ENCODE data around the gene COG6. TPM values are rescaled to one million over a fixed set of nuclear protein-coding genes. Genes with fewer than 3 reads are reported as not detected.

The COG6 gene
- total RNA-seq, 4 donors from 2014 or later, result 9.8 to 20.9 (median 15.8) TPM

- no peak for ATAC-seq (ENCODE audit: low FRiP score)
- no peak for DNase-seq (ENCODE audit: low spot score)
Measured at GRCh38 chr13:39655041-39655568, 357 bp upstream of the COG6 start.

GRCh38 chr13:39656325-39656677, 839 bp downstream of the COG6 start:
- DNase-seq (ENCODE audit: low spot score) (no peak), ATAC-seq (ENCODE audit: low FRiP score) (no peak)
- TF ChIP-seq CTCF (IDR thresholded peaks at IDR 0.05), result no peak

More at GRCh38 chr13:39655041-39655568, 357 bp upstream of the COG6 start:
- TF ChIP-seq CTCF (IDR thresholded peaks at IDR 0.05), result no peak

GRCh38 chr13:39663508-39663907, 8.0 kb downstream of the COG6 start:
- DNase-seq (ENCODE audit: low spot score) (no peak), ATAC-seq (ENCODE audit: low FRiP score) (no peak)
- no peak for TF ChIP-seq CTCF (IDR thresholded peaks at IDR 0.05)

- TF ChIP-seq CTCF (IDR thresholded peaks at IDR 0.05), result no peak
- DNase-seq (ENCODE audit: low spot score), result no peak
- no peak for ATAC-seq (ENCODE audit: low FRiP score)
Measured at GRCh38 chr13:39663958-39664357, 8.5 kb downstream of the COG6 start.

- DNase-seq (ENCODE audit: low spot score) (no peak), ATAC-seq (ENCODE audit: low FRiP score) (no peak)
- TF ChIP-seq CTCF (IDR thresholded peaks at IDR 0.05), result no peak
Measured at GRCh38 chr13:39665763-39666162, 10.3 kb downstream of the COG6 start.

GRCh38 chr13:39670445-39670844, 15.0 kb downstream of the COG6 start:
- no peak for TF ChIP-seq CTCF (IDR thresholded peaks at IDR 0.05)
- no peak for ATAC-seq (ENCODE audit: low FRiP score)
- DNase-seq (ENCODE audit: low spot score), result no peak

GRCh38 chr13:39672378-39673132, 17.1 kb downstream of the COG6 start:
- ATAC-seq (ENCODE audit: low FRiP score), result no peak
- DNase-seq (ENCODE audit: low spot score), result no peak
- TF ChIP-seq CTCF (IDR thresholded peaks at IDR 0.05), result no peak
